K562 (cell line): Measurements from ENCODE around the gene SHTN1. TPM values are rescaled to one million over a fixed set of nuclear protein-coding genes. Genes with fewer than 3 reads are reported as not detected.

Source experiments
- ATAC-seq: fragments of 200-7000 bp; cut with Tn5 transposase; 3 replicates; pipeline ENCODE4 v1.9.1; 2020; ENCODE audit warnings: moderate library complexity
- BruUV-seq: library from RNA; stranded (reverse); fragments of 400-500 nt; replicated peaks from 2 replicates; lab custom pipeline; 2021; lab: Mats Ljungman, UMichigan
- CTCF ChIA-PET: fragments of 300-600 bp; formaldehyde crosslinking; extraction: SDS; loops from one replicate; lab custom pipeline; 2021; ENCODE audit warnings: low intra/inter-chr PET ratio; lab: Yijun Ruan, JAX
- POLR2A ChIA-PET: fragments of 300-600, 350-650 bp; sonication (Branson Sonifier 250); formaldehyde crosslinking; extraction: SDS; loops from one replicate; lab custom pipeline; 2021; ENCODE audit warnings: antibody characterized with exemption, inconsistent platforms; lab: Yijun Ruan, JAX
- DNase-seq, 4 experiments: peaks; one replicate each; pipeline versions ENCODE4 v3.0.0 to v3.0.0-alpha.2; 2011 to 2018; ENCODE audit warnings: low spot score in 3 of 4, mixed read lengths in 3 of 4; ENCODE audit errors: extremely low read depth in 1 of 4
- FAIRE-seq: peaks from 2 replicates; lab custom pipeline; 2011; peaks lifted over from hg19 to GRCh38; lab: Jason Lieb, UNC
- H2AFZ ChIP-seq: 2 replicates; pipeline ENCODE4 v1.6.0; 2011; ENCODE audit warnings: low read depth, low read length, control low read depth, inconsistent platforms
- H3K27ac ChIP-seq: fragments of 200-600 bp; 3 replicates; pipeline ENCODE4 v1.8.0; 2011; ENCODE audit warnings: low read depth, mild to moderate bottlenecking, control low read depth, inconsistent platforms, low read length, moderate library complexity, mixed read lengths; ENCODE audit errors: extremely low read depth
- H3K27me3 ChIP-seq, 2 experiments: fragments of 300-600 bp in 1 of 2; 2 replicates in 1 of 2; 3 replicates in 1 of 2; pipeline versions ENCODE4 v1.6.0 to v1.8.0; 2011; ENCODE audit warnings: inconsistent platforms in 2 of 2, low read length in 2 of 2, mild to moderate bottlenecking in 1 of 2, mixed read lengths in 1 of 2, moderate library complexity in 1 of 2; ENCODE audit not compliant: control insufficient read depth in 2 of 2, insufficient read depth in 2 of 2
- H3K36me3 ChIP-seq: fragments of 300-600 bp; 3 replicates; pipeline ENCODE4 v1.8.0; 2011; ENCODE audit warnings: mild to moderate bottlenecking, low read length, inconsistent platforms; ENCODE audit not compliant: control insufficient read depth, insufficient read depth
- H3K4me1 ChIP-seq, 2 experiments: fragments of 200-600 bp in 1 of 2; replicated peaks in 1 of 2; 2 replicates in 1 of 2; 3 replicates in 1 of 2; pipeline versions ENCODE4 v1.5.1 to v1.8.0; 2011; ENCODE audit warnings: inconsistent platforms in 2 of 2, low read length in 2 of 2, mild to moderate bottlenecking in 1 of 2, mixed read lengths in 1 of 2, moderate library complexity in 1 of 2; ENCODE audit not compliant: control insufficient read depth in 2 of 2, insufficient read depth in 2 of 2
- H3K4me2 ChIP-seq: 2 replicates; pipeline ENCODE4 v1.6.1; 2011; ENCODE audit warnings: low read length, control low read depth, inconsistent platforms, mixed read lengths; ENCODE audit not compliant: insufficient read depth
- H3K4me3 ChIP-seq: fragments of 200-600 bp; sonication (generic), shearing (Covaris generic); 2 replicates; pipeline ENCODE4 v1.5.1; 2016; ENCODE audit warnings: control low read depth, inconsistent platforms
- H3K79me2 ChIP-seq: fragments of 200-600 bp; 3 replicates; pipeline ENCODE4 v1.8.0; 2011; ENCODE audit warnings: low read length, inconsistent platforms; ENCODE audit not compliant: control insufficient read depth, insufficient read depth
- H3K9ac ChIP-seq, 2 experiments: 2 replicates each; pipeline versions ENCODE4 v1.6.0 to v1.6.1; 2011; ENCODE audit warnings: low read depth in 2 of 2, low read length in 2 of 2, control low read depth in 1 of 2, inconsistent platforms in 1 of 2, mild to moderate bottlenecking in 1 of 2, mixed read lengths in 1 of 2; ENCODE audit not compliant: insufficient read depth in 1 of 2
- H3K9me1 ChIP-seq: one replicate; pipeline ENCODE4 v1.6.0; 2011; ENCODE audit warnings: inconsistent platforms, mild to moderate bottlenecking, low read length, moderate library complexity; ENCODE audit not compliant: control insufficient read depth, insufficient read depth
- H3K9me3 ChIP-seq: replicated peaks from 2 replicates; pipeline ENCODE4 v1.5.1; 2011; ENCODE audit warnings: low read depth, low read length, inconsistent platforms; ENCODE audit not compliant: control insufficient read depth, insufficient read depth
- H4K20me1 ChIP-seq: replicated peaks from 2 replicates; pipeline ENCODE4 v1.6.1; 2011; ENCODE audit warnings: low read length, inconsistent platforms, mixed read lengths; ENCODE audit not compliant: control insufficient read depth, insufficient read depth
- ATF7 ChIP-seq: fragments of 450-650 bp; IDR thresholded peaks from 2 replicates; pipeline ENCODE4 v1.7.1; 2014; ENCODE audit warnings: mild to moderate bottlenecking, moderate library complexity
- ETS2 ChIP-seq: IDR thresholded peaks from 2 replicates; pipeline ENCODE4 v1.6.1; 2016; ENCODE audit warnings: borderline replicate concordance, missing genetic modification characterization, mild to moderate bottlenecking, moderate library complexity, missing compliant biosample characterization; ENCODE audit not compliant: poor library complexity, severe bottlenecking
- PRMT5 ChIP-seq: sonication (generic); formaldehyde crosslinking; IDR thresholded peaks from 2 replicates; pipeline ENCODE4 v1.5.0; 2020; ENCODE audit warnings: missing genetic modification reagents
- PTRF ChIP-seq: fragments of 450-650 bp; IDR thresholded peaks from 2 replicates; pipeline ENCODE4 v1.6.1; 2016; ENCODE audit warnings: mild to moderate bottlenecking, missing genetic modification characterization, missing compliant biosample characterization
- SMARCE1 ChIP-seq: fragments of 450-650 bp; IDR thresholded peaks from 2 replicates; pipeline ENCODE4 v1.7.1; 2016; ENCODE audit warnings: mild to moderate bottlenecking
- ZNF239 ChIP-seq: fragments of 250-450 bp; sonication (Bioruptor Pico); IDR thresholded peaks from 2 replicates; pipeline ENCODE4 v1.4.0; 2020; ENCODE audit warnings: mild to moderate bottlenecking
- ZNF408 ChIP-seq: fragments of 250-450 bp; sonication (Bioruptor Pico); IDR thresholded peaks from 2 replicates; pipeline ENCODE4 v1.4.0; 2020; ENCODE audit warnings: low read depth, mild to moderate bottlenecking, moderate library complexity
- ZNF551 ChIP-seq: fragments of 250-450 bp; sonication (Bioruptor Pico); IDR thresholded peaks from 2 replicates; pipeline ENCODE4 v1.5.0; 2021; ENCODE audit warnings: mild to moderate bottlenecking, moderate library complexity
- ZSCAN32 ChIP-seq: fragments of 450-650 bp; formaldehyde crosslinking; IDR thresholded peaks from 2 replicates; pipeline ENCODE4 v1.4.0; 2020; ENCODE audit warnings: mild to moderate bottlenecking, moderate library complexity
- WGBS: fragments of 100-300 bp; shearing (Covaris generic); methylation state at CpG from one replicate; pipeline ENCODE4 v1.1.6; 2016; ENCODE audit warnings: low coverage, mixed read lengths; ENCODE audit not compliant: insufficient coverage; ENCODE audit errors: missing lambda C conversion rate; 5-methylcytosine and 5-hydroxymethylcytosine counted together
- in situ Hi-C: fragments of 300-500 bp; cut with MboI; formaldehyde crosslinking; loops from 4 replicates; pipeline ENCODE4 v1.15.0; 2018; ENCODE audit warnings: inconsistent platforms, mixed read lengths
- intact Hi-C: fragments of 100-400 bp; cut with micrococcal nuclease; formaldehyde crosslinking; loops from 2 replicates; pipeline ENCODE4 v1.14.2; 2022
- polyA plus RNA-seq, 8 experiments: library from polyadenylated mRNA; depleted of rRNA in 4 of 8; stranded (reverse) in 5 of 8; unstranded in 3 of 8; fragments of >200 nt; fragmentation: Nextera tagmentation in 2 of 8; fragmentation: Illumina TruSeq in 1 of 8; extraction: Ambion mirVana in 2 of 8; extraction: Trizol in 1 of 8; gene quantifications; 2 replicates each; pipeline versions ENCODE4 v1.2.1 to v1.2.3, GENCODE V29; 2011 to 2014; ENCODE audit warnings: inconsistent platforms in 1 of 8, missing spikeins in 1 of 8
- total RNA-seq, 7 experiments: library from RNA; depleted of rRNA in 6 of 7; stranded (reverse); fragments of >200 nt in 6 of 7; fragmentation: Illumina TruSeq in 2 of 7; extraction: Trizol in 2 of 7; gene quantifications; 2 replicates each; pipeline versions ENCODE4 v1.2.1 to v1.2.3, GENCODE V29; 2011 to 2021; ENCODE audit warnings: low replicate concordance in 1 of 7
- TF ChIP-seq, protein P1 (sequence below): sonication (generic); formaldehyde crosslinking; IDR thresholded peaks from 2 replicates; pipeline ENCODE4 v1.8.1; 2023; ENCODE audit warnings: mild to moderate bottlenecking, missing genetic modification reagents
- TF ChIP-seq, protein P2 (sequence below): sonication (generic); formaldehyde crosslinking; IDR thresholded peaks from 2 replicates; pipeline ENCODE4 v1.9.0; 2022; ENCODE audit warnings: mild to moderate bottlenecking, missing genetic modification reagents
- TF ChIP-seq, protein P3 (sequence below): sonication (generic); formaldehyde crosslinking; IDR thresholded peaks from 2 replicates; pipeline ENCODE4 v1.8.0; 2022; ENCODE audit warnings: mild to moderate bottlenecking, missing genetic modification reagents, borderline replicate concordance

Gene SHTN1
- total and polyA plus RNA-seq, 9 of the 15 experiments (the other 6 are each of a cell fraction or from before 2014, with no cell fraction given), result 5.4 to 21.3 (median 13.3) TPM

DNA sequence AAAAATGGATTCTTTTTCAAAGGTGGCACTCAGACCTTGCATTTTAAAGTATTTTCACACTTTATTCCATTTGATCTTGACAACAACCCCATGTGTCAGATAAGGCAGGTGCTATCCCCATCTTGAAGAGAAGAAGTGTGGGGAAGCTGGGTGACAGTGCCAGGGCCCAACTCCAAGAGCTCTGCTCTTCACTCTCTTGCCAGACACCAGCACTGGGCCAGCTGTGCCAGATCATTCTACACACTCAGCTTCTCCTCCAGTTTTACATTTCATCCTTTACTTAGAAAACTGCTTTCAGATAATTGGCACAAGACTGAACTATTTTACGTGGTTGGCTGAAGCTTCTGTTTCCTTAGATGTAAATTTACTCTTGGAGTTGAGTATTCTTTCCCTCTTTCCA, 91.3 kb downstream of the SHTN1 start:
- no peak overlapping the region for H2AFZ ChIP-seq
- H3K4me1 ChIP-seq, result no peaks in the 10 kb centered on the region
- FAIRE-seq (no peak), DNase-seq (no peak), ATAC-seq (no peak)
- WGBS, result 100% methylated on average over 1 of the region's 1 CpG
- no peak overlapping the region for H3K4me2 ChIP-seq
- ChIA-PET CTCF (no interaction called here), POLR2A (interaction anchor here (1.2 kb wide), 1 partner anchor 10 kb away, joined by 3 read pairs; no protein-coding TSS in a partner anchor)
- no peak overlapping the region for H3K27ac ChIP-seq
- H3K9me3 ChIP-seq, result no peaks in the 10 kb centered on the region
- no peaks in the 10 kb centered on the region for H3K79me2 ChIP-seq
- no peaks in the 10 kb centered on the region for H3K9me1 ChIP-seq
- no peaks in the 10 kb centered on the region for H4K20me1 ChIP-seq
- H3K36me3 ChIP-seq, result peaks cover 67% of the 10 kb centered on the region; the same call in 2 of the 3 replicates
- H3K27me3 ChIP-seq, result no peaks in the 10 kb centered on the region
- BruUV-seq, result no TSS peak
- in situ Hi-C loops (no loop called here), intact Hi-C loops (no loop called here)
- H3K9ac ChIP-seq, result no peak overlapping the region
- no peak for TF ChIP-seq ETS2 (tag)
- no peak for TF ChIP-seq ATF7
- TF ChIP-seq PRMT5 (CRISPR knock-in tag), result no peak
- TF ChIP-seq PTRF, result no peak
- TF ChIP-seq SMARCE1, result no peak
- TF ChIP-seq, protein P1, sequence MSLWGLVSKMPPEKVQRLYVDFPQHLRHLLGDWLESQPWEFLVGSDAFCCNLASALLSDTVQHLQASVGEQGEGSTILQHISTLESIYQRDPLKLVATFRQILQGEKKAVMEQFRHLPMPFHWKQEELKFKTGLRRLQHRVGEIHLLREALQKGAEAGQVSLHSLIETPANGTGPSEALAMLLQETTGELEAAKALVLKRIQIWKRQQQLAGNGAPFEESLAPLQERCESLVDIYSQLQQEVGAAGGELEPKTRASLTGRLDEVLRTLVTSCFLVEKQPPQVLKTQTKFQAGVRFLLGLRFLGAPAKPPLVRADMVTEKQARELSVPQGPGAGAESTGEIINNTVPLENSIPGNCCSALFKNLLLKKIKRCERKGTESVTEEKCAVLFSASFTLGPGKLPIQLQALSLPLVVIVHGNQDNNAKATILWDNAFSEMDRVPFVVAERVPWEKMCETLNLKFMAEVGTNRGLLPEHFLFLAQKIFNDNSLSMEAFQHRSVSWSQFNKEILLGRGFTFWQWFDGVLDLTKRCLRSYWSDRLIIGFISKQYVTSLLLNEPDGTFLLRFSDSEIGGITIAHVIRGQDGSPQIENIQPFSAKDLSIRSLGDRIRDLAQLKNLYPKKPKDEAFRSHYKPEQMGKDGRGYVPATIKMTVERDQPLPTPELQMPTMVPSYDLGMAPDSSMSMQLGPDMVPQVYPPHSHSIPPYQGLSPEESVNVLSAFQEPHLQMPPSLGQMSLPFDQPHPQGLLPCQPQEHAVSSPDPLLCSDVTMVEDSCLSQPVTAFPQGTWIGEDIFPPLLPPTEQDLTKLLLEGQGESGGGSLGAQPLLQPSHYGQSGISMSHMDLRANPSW, result no peak
- TF ChIP-seq, protein P2, sequence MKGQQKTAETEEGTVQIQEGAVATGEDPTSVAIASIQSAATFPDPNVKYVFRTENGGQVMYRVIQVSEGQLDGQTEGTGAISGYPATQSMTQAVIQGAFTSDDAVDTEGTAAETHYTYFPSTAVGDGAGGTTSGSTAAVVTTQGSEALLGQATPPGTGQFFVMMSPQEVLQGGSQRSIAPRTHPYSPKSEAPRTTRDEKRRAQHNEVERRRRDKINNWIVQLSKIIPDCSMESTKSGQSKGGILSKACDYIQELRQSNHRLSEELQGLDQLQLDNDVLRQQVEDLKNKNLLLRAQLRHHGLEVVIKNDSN (CRISPR knock-in tag), result no peak
- TF ChIP-seq ZNF408, result no peak
- no peak for TF ChIP-seq ZNF551 (CRISPR knock-in tag)
- TF ChIP-seq, protein P3, sequence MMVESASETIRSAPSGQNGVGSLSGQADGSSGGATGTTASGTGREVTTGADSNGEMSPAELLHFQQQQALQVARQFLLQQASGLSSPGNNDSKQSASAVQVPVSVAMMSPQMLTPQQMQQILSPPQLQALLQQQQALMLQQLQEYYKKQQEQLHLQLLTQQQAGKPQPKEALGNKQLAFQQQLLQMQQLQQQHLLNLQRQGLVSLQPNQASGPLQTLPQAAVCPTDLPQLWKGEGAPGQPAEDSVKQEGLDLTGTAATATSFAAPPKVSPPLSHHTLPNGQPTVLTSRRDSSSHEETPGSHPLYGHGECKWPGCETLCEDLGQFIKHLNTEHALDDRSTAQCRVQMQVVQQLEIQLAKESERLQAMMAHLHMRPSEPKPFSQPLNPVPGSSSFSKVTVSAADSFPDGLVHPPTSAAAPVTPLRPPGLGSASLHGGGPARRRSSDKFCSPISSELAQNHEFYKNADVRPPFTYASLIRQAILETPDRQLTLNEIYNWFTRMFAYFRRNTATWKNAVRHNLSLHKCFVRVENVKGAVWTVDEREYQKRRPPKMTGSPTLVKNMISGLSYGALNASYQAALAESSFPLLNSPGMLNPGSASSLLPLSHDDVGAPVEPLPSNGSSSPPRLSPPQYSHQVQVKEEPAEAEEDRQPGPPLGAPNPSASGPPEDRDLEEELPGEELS (CRISPR knock-in tag), result no peak
- no peak for TF ChIP-seq ZNF239
- no peak for TF ChIP-seq ZSCAN32 (CRISPR knock-in tag)
- TF ChIP-seq, all 486 proteins: peak for 0
- no peak overlapping the region for H3K4me3 ChIP-seq
